SK-N-SH (cell line): ENCODE results near the gene SUPT5H. TPM values are rescaled to one million over a fixed set of nuclear protein-coding genes. Genes with fewer than 3 reads are reported as not detected.
A peak's percentile ranks its signal among the peaks of the same experiment; 100 is the strongest.

Experiments
- CTCF ChIA-PET: fragments of 300-600, 350-600 bp; formaldehyde crosslinking; extraction: SDS; loops from one replicate; lab custom pipeline; 2021; lab: Yijun Ruan, JAX
- POLR2A ChIA-PET: fragments of 350-600 bp; sonication (Branson Sonifier 250); formaldehyde crosslinking; extraction: SDS; loops from one replicate; lab custom pipeline; 2020; ENCODE audit warnings: antibody characterized with exemption, inconsistent platforms; lab: Yijun Ruan, JAX
- DNase-seq: peaks from one replicate; pipeline ENCODE4 v3.0.0; 2012
- H2AFZ ChIP-seq: fragments of 200-600 bp; sonication (generic); 2 replicates; pipeline ENCODE4 v1.8.1; 2016; ENCODE audit warnings: antibody characterized with exemption, mild to moderate bottlenecking, low read depth
- H3F3A ChIP-seq: fragments of 200-600 bp; sonication (generic); replicated peaks from 2 replicates; pipeline ENCODE3; 2016; ENCODE audit warnings: antibody characterized with exemption, mild to moderate bottlenecking; ENCODE audit not compliant: insufficient read depth
- H3K27ac ChIP-seq, 2 experiments: fragments of 200-500 bp in 1 of 2; fragments of 200-600 bp in 1 of 2; sonication (Bioruptor generic) in 1 of 2; sonication (generic), shearing (Covaris generic) in 1 of 2; 2 replicates each; pipeline versions ENCODE4 v1.5.1 to v1.6.1; 2014 to 2016; ENCODE audit warnings: low read depth in 2 of 2, inconsistent platforms in 1 of 2, low read length in 1 of 2, mild to moderate bottlenecking in 1 of 2, mixed read lengths in 1 of 2
- H3K27me3 ChIP-seq: fragments of 200-600 bp; sonication (generic), shearing (Covaris generic); 2 replicates; pipeline ENCODE4 v1.6.1; 2016; ENCODE audit warnings: mixed run types; ENCODE audit not compliant: insufficient read depth
- H3K36me3 ChIP-seq, 2 experiments: fragments of 200-500 bp in 1 of 2; fragments of 200-600 bp in 1 of 2; sonication (Bioruptor generic) in 1 of 2; sonication (generic) in 1 of 2; replicated peaks in 1 of 2; 2 replicates each; pipeline versions ENCODE3 to v1.5.1; 2014 to 2016; ENCODE audit warnings: low read length in 1 of 2, mild to moderate bottlenecking in 1 of 2; ENCODE audit not compliant: insufficient read depth in 2 of 2, control insufficient read depth in 1 of 2
- H3K4me1 ChIP-seq, 2 experiments: fragments of 200-500 bp in 1 of 2; fragments of 200-600 bp in 1 of 2; sonication (Bioruptor generic) in 1 of 2; sonication (generic), shearing (Covaris generic) in 1 of 2; 2 replicates each; pipeline versions ENCODE4 v1.5.1 to v1.6.1; 2014 to 2016; ENCODE audit warnings: low read depth in 1 of 2, low read length in 1 of 2, mixed run types in 1 of 2; ENCODE audit not compliant: insufficient read depth in 2 of 2, control insufficient read depth in 1 of 2
- H3K4me2 ChIP-seq: fragments of 200-600 bp; sonication (generic), shearing (Covaris generic); 2 replicates; pipeline ENCODE4 v1.6.1; 2017; ENCODE audit warnings: mixed run types
- H3K4me3 ChIP-seq, 2 experiments: fragments of 200-500 bp in 1 of 2; fragments of 200-600 bp in 1 of 2; sonication (Bioruptor generic) in 1 of 2; sonication (generic), shearing (Covaris generic) in 1 of 2; 2 replicates each; pipeline versions ENCODE4 v1.5.1 to v1.8.1; 2014 to 2016; ENCODE audit warnings: low read depth in 2 of 2, inconsistent platforms in 1 of 2, low read length in 1 of 2, mild to moderate bottlenecking in 1 of 2, mixed read lengths in 1 of 2, moderate library complexity in 1 of 2
- H3K79me2 ChIP-seq: fragments of 200-600 bp; sonication (generic); 2 replicates; pipeline ENCODE4 v1.8.1; 2017; ENCODE audit warnings: mild to moderate bottlenecking; ENCODE audit not compliant: insufficient read depth
- H3K9ac ChIP-seq: fragments of 200-600 bp; sonication (generic); 2 replicates; pipeline ENCODE4 v1.6.1; 2017; ENCODE audit warnings: mixed run types
- H3K9me2 ChIP-seq: fragments of 200-600 bp; sonication (generic); 2 replicates; pipeline ENCODE4 v1.6.1; 2017; ENCODE audit warnings: mixed run types
- H3K9me3 ChIP-seq: fragments of 200-600 bp; sonication (generic); 2 replicates; pipeline ENCODE4 v1.6.1; 2017; ENCODE audit warnings: mixed run types, mild to moderate bottlenecking, moderate library complexity
- H4K20me1 ChIP-seq: fragments of 200-600 bp; sonication (generic); 2 replicates; pipeline ENCODE4 v1.6.1; 2017; ENCODE audit warnings: mild to moderate bottlenecking, mixed run types; ENCODE audit not compliant: insufficient read depth
- CHD2 ChIP-seq: fragments of 150-350 bp; IDR thresholded peaks from 2 replicates; pipeline ENCODE4 v1.6.1; 2018; ENCODE audit warnings: low read length; ENCODE audit not compliant: partially characterized antibody
- ELF1 ChIP-seq: IDR thresholded peaks from 2 replicates; pipeline ENCODE4 v1.4.0; 2012
- EZH2phosphoT487 ChIP-seq: fragments of 200-600 bp; sonication (generic); IDR thresholded peaks from 2 replicates; pipeline ENCODE4 v1.6.1; 2017; ENCODE audit warnings: low read depth, mixed run types, mild to moderate bottlenecking, antibody characterized with exemption, moderate library complexity, borderline replicate concordance
- GABPA ChIP-seq: IDR thresholded peaks from 2 replicates; pipeline ENCODE4 v1.4.0; 2012; ENCODE audit warnings: low read depth, mild to moderate bottlenecking
- GATA2 ChIP-seq: sonication (generic); formaldehyde crosslinking; IDR thresholded peaks from 2 replicates; pipeline ENCODE4 v1.5.0; 2020; ENCODE audit warnings: mild to moderate bottlenecking, missing genetic modification reagents
- IRF3 ChIP-seq: fragments of 150-350 bp; IDR thresholded peaks from 2 replicates; pipeline ENCODE4 v1.6.1; 2016; ENCODE audit warnings: mild to moderate bottlenecking, low read depth, low read length
- MEF2A ChIP-seq: IDR thresholded peaks from 2 replicates; pipeline ENCODE4 v1.4.0; 2012; ENCODE audit warnings: low read depth, borderline replicate concordance
- NRF1 ChIP-seq: IDR thresholded peaks from 2 replicates; pipeline ENCODE4 v1.6.1; 2012; ENCODE audit warnings: low read depth, mild to moderate bottlenecking, low read length
- RCOR1 ChIP-seq: fragments of 150-350 bp; IDR thresholded peaks from 2 replicates; pipeline ENCODE4 v1.6.1; 2017; ENCODE audit warnings: antibody characterized with exemption, low read length
- REST ChIP-seq: IDR thresholded peaks from 2 replicates; pipeline ENCODE4 v1.6.1; 2012; ENCODE audit warnings: mild to moderate bottlenecking, low read depth, low read length, moderate library complexity
- RFX5 ChIP-seq: IDR thresholded peaks from 2 replicates; pipeline ENCODE4 v1.6.1; 2012; ENCODE audit warnings: mild to moderate bottlenecking, improper control_type of control experiment, low read length
- RXRA ChIP-seq: IDR thresholded peaks from 2 replicates; pipeline ENCODE4 v1.4.0; 2012; ENCODE audit warnings: low read depth, mild to moderate bottlenecking, borderline replicate concordance
- TAF1 ChIP-seq: IDR thresholded peaks from 2 replicates; pipeline ENCODE4 v1.6.1; 2012; ENCODE audit warnings: low read depth, mild to moderate bottlenecking, low read length, moderate library complexity, borderline replicate concordance
- TEAD4 ChIP-seq: IDR thresholded peaks from 2 replicates; pipeline ENCODE4 v1.4.0; 2012; ENCODE audit warnings: mild to moderate bottlenecking, borderline replicate concordance; ENCODE audit not compliant: insufficient read depth
- USF1 ChIP-seq: IDR thresholded peaks from 2 replicates; pipeline ENCODE4 v1.4.0; 2012; ENCODE audit warnings: low read depth, borderline replicate concordance
- USF2 ChIP-seq: fragments of 150-350 bp; IDR thresholded peaks from 2 replicates; pipeline ENCODE4 v1.6.1; 2017; ENCODE audit warnings: antibody characterized with exemption, low read length, low read depth, borderline replicate concordance
- ZBTB33 ChIP-seq: IDR thresholded peaks from 2 replicates; pipeline ENCODE4 v1.4.0; 2012; ENCODE audit warnings: low read depth, borderline replicate concordance
- WGBS: methylation state at CpG from one replicate; pipeline ENCODE4 v1.1.6; 2017; ENCODE audit warnings: low lambda C conversion rate; 5-methylcytosine and 5-hydroxymethylcytosine counted together
- polyA plus RNA-seq, 3 experiments: library from polyadenylated mRNA; depleted of rRNA; stranded (reverse); fragments of >200 nt; gene quantifications; 2 replicates each; pipeline ENCODE4 v1.2.3, GENCODE V29; 2012

Gene SUPT5H
- polyA plus RNA-seq, 1 of the 3 experiments (the other 2 are of a cell fraction), result 137 TPM

GRCh38 chr19:39398297-39398864, 47.0 kb upstream of the SUPT5H start:
- Histone ChIP-seq H3K4me2 (peak overlapping the region; percentile 57), H3K27me3 (no peaks in the 10 kb centered on the region), H3F3A (peaks cover 37% of the 10 kb centered on the region), H3K4me1 (peaks cover 18 to 30% of the 10 kb centered on the region in 2 experiments; a peak in 3 of 4 replicates), H3K9ac (peak overlapping the region; percentile 47; the same call in 1 of the 2 replicates), H2AFZ (no peak overlapping the region), H3K27ac (peak overlapping the region in 1 of 2 experiments; percentile 77; a peak in 2 of 4 replicates), H3K9me2 (no peaks in the 10 kb centered on the region), H3K4me3 (no peak overlapping the region), H3K79me2 (peaks cover 22% of the 10 kb centered on the region), H4K20me1 (no peaks in the 10 kb centered on the region), H3K36me3 (peaks cover 3 to 7% of the 10 kb centered on the region in 2 experiments), H3K9me3 (no peaks in the 10 kb centered on the region)
- CTCF ChIA-PET, result interaction anchor here (0.6 to 6.5 kb wide), 25 partner anchors 9 to 141 kb away, joined by 3 to 106 read pairs (median 4); partner anchors contain the start of genes PLEKHG2, RPS16, SAMD4B and ZFP36
- WGBS, result 66% methylated on average over 7 of the region's 11 CpGs
- POLR2A ChIA-PET, result interaction anchor here (0.7 to 1.3 kb wide), 3 partner anchors 8 to 37 kb away, joined by 3 to 8 read pairs (median 4); partner anchors contain the start of genes RPS16 and ZFP36
- TF ChIP-seq RFX5 (no peak), IRF3 (no peak), TEAD4 (no peak), TAF1 (no peak), GABPA (no peak), EZH2phosphoT487 (no peak), USF2 (no peak), USF1 (no peak), ELF1 (no peak), REST (no peak), RXRA (no peak), MEF2A (no peak), CHD2 (no peak), ZBTB33 (no peak), NRF1 (no peak), RCOR1 (no peak), GATA2 (CRISPR knock-in tag) (no peak)
- DNase-seq, result no peak
